GM21515 (cell line): Measurements from ENCODE around the gene LRP6.
"Not testable (repeated sequence)": the region's sequence is repeated elsewhere in the genome, so short reads cannot be mapped to it uniquely, and the experiment has no call there.

Experiments used
- ATAC-seq: cut with Tn5 transposase; IDR thresholded peaks from one replicate; pipeline ENCODE4 v1.9.1; 2021; ENCODE audit not compliant: unreplicated experiment

LRP6 gene

GRCh38 chr12:12266873-12267741 lies at the start of gene LRP6:
Gene LRP6, minus strand, starts transcription at chr12:12267044. Its CDS starts 309 bp downstream, at chr12:12266735.
- ATAC-seq = peak; percentile 85

GRCh38 chr12:12315838-12316237 lies 49.0 kb upstream of the LRP6 start:
- ATAC-seq = no peak

- ATAC-seq = not testable (repeated sequence)
Measured at GRCh38 chr12:12310695-12311094, 43.9 kb upstream of the LRP6 start.

- ATAC-seq = no peak
Measured at GRCh38 chr12:12305568-12306300, 38.9 kb upstream of the LRP6 start.

- no peak for ATAC-seq
Measured at GRCh38 chr12:12302976-12303375, 36.1 kb upstream of the LRP6 start.

- ATAC-seq = no peak
Measured at GRCh38 chr12:12301122-12301521, 34.3 kb upstream of the LRP6 start.

GRCh38 chr12:12297201-12297830 lies 30.5 kb upstream of the LRP6 start:
- ATAC-seq = no peak

GRCh38 chr12:12294215-12295005 lies 27.6 kb upstream of the LRP6 start:
- no peak for ATAC-seq

GRCh38 chr12:12290206-12290605 lies 23.4 kb upstream of the LRP6 start:
- ATAC-seq = no peak

- ATAC-seq = no peak
Measured at GRCh38 chr12:12286441-12286840, 19.6 kb upstream of the LRP6 start.

GRCh38 chr12:12282761-12283425 lies 16.0 kb upstream of the LRP6 start:
- ATAC-seq = no peak

GRCh38 chr12:12282202-12282601 lies 15.4 kb upstream of the LRP6 start:
- no peak for ATAC-seq

- ATAC-seq = no peak
Measured at GRCh38 chr12:12281134-12281533, 14.3 kb upstream of the LRP6 start.

GRCh38 chr12:12278899-12279298 lies 12.1 kb upstream of the LRP6 start:
- ATAC-seq = no peak

- ATAC-seq = no peak
Measured at GRCh38 chr12:12275874-12276273, 9.0 kb upstream of the LRP6 start.

GRCh38 chr12:12273291-12273957 lies 6.6 kb upstream of the LRP6 start:
- no peak for ATAC-seq

- ATAC-seq = no peak
Measured at GRCh38 chr12:12272869-12273268, 6.0 kb upstream of the LRP6 start.

- no peak for ATAC-seq
Measured at GRCh38 chr12:12270226-12270625, 3.4 kb upstream of the LRP6 start.

- ATAC-seq = no peak
Measured at GRCh38 chr12:12267742-12268200, 927 bp upstream of the LRP6 start.

- ATAC-seq = no peak
Measured at GRCh38 chr12:12266389-12266872, 413 bp downstream of the LRP6 start.
